LoVo (cell line): Measurements from ENCODE around the gene FCMR.
"Not testable (repeated sequence)": the region's sequence is repeated elsewhere in the genome, so short reads cannot be mapped to it uniquely, and the experiment has no call there.

Source experiments
- DNase-seq: peaks from one replicate; pipeline ENCODE4 v3.0.0-alpha.2; 2016; ENCODE audit warnings: low spot score

FCMR gene

DNA sequence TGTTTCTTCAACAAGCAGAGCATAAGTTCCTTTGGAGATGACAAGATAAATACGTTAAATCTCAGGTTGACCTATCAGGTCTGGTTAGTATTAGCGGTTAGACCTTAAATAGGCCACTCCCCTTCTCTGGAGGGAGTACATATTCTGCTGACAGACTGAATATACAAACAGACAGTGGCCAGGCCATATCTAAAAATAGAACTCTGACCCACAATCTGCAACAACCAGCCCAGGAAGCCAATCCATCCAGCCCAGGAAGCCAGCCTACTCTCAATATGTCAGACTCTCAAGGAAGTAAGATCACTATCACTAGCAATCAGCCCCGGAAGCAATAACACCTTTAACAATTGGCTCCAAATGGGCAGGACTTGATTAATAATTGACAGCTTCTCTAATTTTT is 49.6 kb downstream of the FCMR start:
- no peak for DNase-seq

DNA sequence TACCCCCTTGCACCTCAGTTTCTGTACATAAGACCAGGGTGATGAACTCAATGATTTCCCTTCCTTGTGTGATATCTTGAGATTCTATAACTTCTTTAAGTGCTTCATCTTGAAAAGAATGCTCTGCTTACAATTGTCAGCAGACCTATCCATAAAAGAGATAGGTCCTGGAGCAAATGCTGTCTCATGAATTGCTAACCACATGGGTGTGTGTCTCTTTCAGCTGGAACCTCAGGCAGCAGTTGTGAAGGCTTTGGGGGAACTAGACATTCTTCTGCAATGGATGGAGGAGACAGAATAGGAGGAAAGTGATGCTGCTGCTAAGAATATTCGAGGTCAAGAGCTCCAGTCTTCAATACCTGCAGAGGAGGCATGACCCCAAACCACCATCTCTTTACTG is 53.5 kb downstream of the FCMR start:
- no peak for DNase-seq

GRCh38 chr1:206867716-206868115 is 54.0 kb downstream of the FCMR start:
- no peak for DNase-seq

DNA sequence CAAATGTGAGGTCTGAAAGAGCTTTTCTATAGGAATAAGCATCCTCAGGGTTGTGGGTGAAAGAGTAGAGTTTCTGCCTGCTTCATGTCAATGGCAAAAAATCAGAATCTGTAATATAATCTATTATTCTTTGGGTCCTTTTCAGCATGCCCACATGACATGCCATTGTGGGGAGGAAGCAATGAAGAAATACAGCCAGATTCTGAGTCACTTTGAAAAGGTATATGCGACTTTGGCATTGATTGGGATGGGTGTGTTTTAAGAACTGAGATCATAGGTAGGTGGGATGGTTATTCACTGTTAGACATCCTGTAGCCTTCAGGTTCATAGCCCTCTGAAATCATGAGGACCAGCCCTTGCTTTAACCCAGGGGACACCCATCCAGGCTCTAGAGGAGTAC is 54.5 kb downstream of the FCMR start:
- DNase-seq = no peak

GRCh38 chr1:206866062-206866461 is 55.7 kb downstream of the FCMR start:
- DNase-seq = no peak

DNA sequence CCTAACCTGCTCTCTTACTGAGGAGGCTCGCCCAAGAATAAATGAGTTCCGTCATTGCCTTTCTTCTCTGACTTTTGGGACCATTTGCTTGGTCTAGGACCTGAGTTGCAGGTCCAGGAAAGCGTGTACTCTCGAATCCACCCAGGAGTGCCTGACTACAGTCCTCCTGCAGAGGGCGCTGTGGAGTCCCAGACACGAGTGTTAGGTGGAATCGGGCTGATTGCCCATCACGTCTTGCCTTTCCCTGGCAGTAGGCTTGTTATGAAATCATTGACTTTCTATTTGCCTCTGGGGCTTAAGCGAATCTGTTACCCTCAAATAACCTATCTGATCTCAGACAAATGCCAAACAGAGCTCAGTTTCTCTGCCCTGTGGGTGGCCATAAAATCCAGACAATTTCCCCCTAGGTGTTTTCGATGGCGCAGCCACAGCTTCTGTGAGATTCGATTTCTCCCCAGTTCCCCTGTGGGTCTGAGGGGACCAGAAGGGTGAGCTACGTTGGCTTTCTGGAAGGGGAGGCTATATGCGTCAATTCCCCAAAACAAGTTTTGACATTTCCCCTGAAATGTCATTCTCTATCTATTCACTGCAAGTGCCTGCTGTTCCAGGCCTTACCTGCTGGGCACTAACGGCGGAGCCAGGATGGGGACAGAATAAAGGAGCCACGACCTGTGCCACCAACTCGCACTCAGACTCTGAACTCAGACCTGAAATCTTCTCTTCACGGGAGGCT is 56.6 kb downstream of the FCMR start, which contains the start of gene IL20:
Gene IL20, plus strand, starts transcription at position 685 of the 733 bp plus-strand sequence. CDS start 230 bp downstream, outside the sequence.
- DNase-seq = peak; percentile 59

GRCh38 chr1:206863266-206863665 is 58.5 kb downstream of the FCMR start:
- no peak for DNase-seq

- no peak for DNase-seq
Measured at GRCh38 chr1:206860165-206860564, 61.6 kb downstream of the FCMR start.

- DNase-seq = no peak
Measured at GRCh38 chr1:206859082-206859521, 62.6 kb downstream of the FCMR start.

DNA sequence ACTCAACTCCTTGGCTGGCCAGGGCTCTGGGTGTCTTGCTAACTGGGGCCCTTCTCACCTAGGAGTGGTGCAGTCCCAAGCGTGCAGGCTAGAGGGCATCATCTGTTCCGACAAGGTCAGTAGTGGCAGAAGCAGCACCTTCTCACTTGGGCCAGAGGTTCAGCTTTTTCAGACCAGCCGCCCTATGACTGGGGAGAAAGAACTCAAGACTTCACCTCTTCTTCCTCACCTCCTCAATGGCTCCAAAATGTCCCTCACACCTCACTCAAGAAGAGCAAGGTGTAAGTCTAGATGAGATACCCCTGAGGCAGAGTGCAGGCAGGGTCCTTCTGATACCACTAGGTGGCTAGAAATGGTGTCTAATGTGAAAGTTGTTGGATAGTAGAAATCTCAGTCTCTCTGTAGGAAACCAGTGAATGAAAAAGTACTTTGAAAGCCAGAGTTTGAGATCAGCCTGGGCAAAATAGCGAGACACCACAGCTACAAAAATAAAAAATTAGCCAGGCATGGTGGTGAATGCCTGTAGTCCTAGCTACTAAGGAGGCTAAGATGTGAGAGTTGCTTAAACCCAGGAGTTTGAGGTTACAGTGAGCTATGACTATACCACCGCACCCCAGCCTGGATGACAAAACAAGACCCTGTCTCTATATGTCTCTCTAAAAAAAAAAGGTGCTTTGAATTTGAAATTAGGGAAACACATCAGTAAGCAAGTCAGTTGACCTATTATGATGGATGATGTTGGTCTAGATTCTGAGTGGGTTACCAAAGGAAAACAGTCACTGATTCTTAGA is 64.9 kb downstream of the FCMR start:
- DNase-seq = no peak

DNA sequence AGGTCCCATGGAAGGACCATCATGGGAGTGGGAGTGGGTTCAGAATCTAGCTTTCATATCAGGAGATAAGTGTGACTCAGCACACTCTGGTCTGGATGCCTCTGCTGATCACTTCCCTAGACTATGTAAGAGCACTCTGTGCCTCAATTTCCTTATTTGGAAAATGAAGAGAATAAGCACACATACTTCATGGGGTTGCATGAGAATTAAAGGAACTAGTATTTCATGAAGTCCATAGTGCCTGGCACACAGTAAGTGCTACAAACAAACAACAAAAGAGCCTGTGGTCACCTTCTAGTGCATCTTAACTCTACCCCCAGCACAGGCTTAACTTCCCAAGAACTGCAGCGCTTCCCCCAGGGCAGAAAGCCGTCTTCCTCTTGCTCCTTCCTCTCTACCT is 65.9 kb downstream of the FCMR start:
- DNase-seq = no peak

GRCh38 chr1:206854401-206855129 is 67.2 kb downstream of the FCMR start:
- DNase-seq = no peak

DNA sequence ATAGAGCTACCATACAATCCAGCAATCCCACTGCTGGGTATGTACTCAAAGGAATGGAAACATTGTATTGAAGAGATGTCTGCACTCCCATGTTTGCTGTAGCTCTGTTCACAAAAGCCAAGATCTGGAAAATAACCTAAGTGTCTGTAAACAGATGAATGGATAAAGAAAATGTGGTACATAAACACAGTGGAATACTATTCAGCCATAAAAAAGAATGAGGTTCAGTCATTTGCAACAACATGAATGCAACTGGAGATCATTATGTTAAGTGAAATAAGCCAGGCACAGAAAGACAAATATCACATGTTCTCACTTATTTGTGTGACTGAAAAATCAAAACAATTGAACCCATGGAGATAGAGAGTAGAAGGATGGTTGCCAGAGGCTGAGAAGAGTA is 68.0 kb downstream of the FCMR start:
- not testable (repeated sequence) for DNase-seq
